ENCODE measurements around the gene NOP58.

Gene NOP58

DNA sequence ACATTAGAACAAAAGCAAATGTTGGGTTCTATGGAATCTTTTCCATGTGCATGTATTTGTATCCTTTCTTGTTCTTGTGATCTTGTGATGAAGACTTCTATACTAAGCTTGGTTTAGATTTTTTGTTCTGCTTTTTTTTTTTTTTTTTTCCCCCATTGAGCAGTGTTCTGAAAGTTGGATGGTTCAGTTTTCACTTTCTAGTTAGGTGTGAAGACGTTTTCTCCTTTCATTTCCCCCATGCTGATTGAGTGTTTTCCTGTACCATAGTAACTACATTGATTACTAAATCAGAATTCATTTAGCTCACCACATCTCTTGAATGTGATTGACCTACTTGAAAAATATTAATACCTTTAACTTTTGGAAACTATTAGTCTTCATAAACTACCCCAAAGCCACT, 34.1 kb downstream of the NOP58 start (continued):
- TF ChIP-seq TSHZ2 (CRISPR knock-in tag; IDR thresholded peaks at IDR 0.05) (no peak), ZFP30 (CRISPR knock-in tag; IDR thresholded peaks at IDR 0.05) (no peak), OSR1 (CRISPR knock-in tag; IDR thresholded peaks at IDR 0.05) (no peak), ZFP3 (CRISPR knock-in tag; IDR thresholded peaks at IDR 0.05) (no peak), CSDC2 (CRISPR knock-in tag; IDR thresholded peaks at IDR 0.05) (no peak), PPARA (CRISPR knock-in tag; IDR thresholded peaks at IDR 0.05; ENCODE audit: borderline replicate concordance) (no peak), TOX (CRISPR knock-in tag; IDR thresholded peaks at IDR 0.05; ENCODE audit: borderline replicate concordance) (no peak)

DNA sequence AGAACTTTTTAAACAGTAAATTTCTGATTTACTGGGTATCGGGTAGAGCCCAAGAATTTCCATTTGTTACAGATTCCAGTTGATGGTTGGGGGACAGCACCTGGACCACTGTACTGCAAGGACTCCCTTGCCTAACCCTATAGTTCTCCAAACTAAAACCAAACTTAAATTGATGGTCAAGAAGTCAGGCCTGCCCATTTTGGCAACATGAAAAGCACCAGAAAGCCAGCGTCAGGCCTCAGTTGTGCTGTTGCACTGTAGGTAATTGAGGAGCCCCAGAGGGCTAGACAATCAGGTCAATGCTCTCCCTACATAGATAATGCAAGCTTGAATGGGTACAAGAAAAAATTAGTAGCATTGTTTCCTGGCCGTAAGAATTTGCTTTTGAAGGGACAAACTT, 40.5 kb downstream of the NOP58 start:
- no peak for ATAC-seq
- TF ChIP-seq TOX (CRISPR knock-in tag; IDR thresholded peaks at IDR 0.05; ENCODE audit: borderline replicate concordance) (no peak), TSHZ2 (CRISPR knock-in tag; IDR thresholded peaks at IDR 0.05) (no peak), CREB5 (CRISPR knock-in tag; IDR thresholded peaks at IDR 0.05; ENCODE audit: low read depth) (no peak), ZFP3 (CRISPR knock-in tag; IDR thresholded peaks at IDR 0.05) (no peak), PATZ1 (CRISPR knock-in tag; IDR thresholded peaks at IDR 0.05; ENCODE audit: borderline replicate concordance) (no peak), RARB (CRISPR knock-in tag; IDR thresholded peaks at IDR 0.05) (no peak), GLIS3 (CRISPR knock-in tag; IDR thresholded peaks at IDR 0.05) (no peak), ZC3H10 (CRISPR knock-in tag; IDR thresholded peaks at IDR 0.05) (no peak), ISL1 (CRISPR knock-in tag; IDR thresholded peaks at IDR 0.05) (no peak), ZNF70 (CRISPR knock-in tag; IDR thresholded peaks at IDR 0.05) (no peak), OSR1 (CRISPR knock-in tag; IDR thresholded peaks at IDR 0.05) (no peak), ZNF8 (CRISPR knock-in tag; IDR thresholded peaks at IDR 0.05) (no peak), BACH2 (CRISPR knock-in tag; IDR thresholded peaks at IDR 0.05; ENCODE audit: borderline replicate concordance) (no peak)

DNA sequence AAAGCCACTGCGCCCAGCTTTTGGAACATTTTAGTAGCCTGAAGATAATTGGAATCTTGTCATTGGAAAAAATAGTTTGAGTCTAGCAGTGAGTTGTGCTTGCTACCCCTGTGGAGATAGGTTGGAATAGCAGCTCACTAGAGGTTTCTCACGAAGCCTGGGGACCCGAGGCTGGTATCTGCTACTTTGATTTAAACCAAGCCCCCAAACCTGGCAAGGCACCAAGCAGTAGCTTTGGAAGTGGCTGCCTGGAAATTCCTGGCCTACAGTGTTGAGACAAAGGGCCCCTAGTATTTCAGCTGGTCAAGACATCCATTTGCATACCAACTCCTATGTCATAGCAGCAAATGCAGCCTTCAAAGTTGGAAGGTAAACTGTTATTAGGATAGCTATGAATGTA, 42.1 kb downstream of the NOP58 start:
- peak; percentile 41; the same call in 2 of the 3 replicates for ATAC-seq
- TF ChIP-seq ISL1 (CRISPR knock-in tag; IDR thresholded peaks at IDR 0.05) (peak; percentile 19; the same call in 1 of the 2 replicates), TSHZ2 (CRISPR knock-in tag; IDR thresholded peaks at IDR 0.05) (no peak)

All from SK-N-SH treated with all-trans-retinoic acid at 6 μM for 48 hours (cell line).